WTC11 (cell line): ENCODE measurements around the gene LTV1.

Experiments used
- ATF1 ChIP-seq: sonication (generic); formaldehyde crosslinking; IDR thresholded peaks from 2 replicates; pipeline ENCODE4 v1.8.1; 2023; ENCODE audit warnings: mild to moderate bottlenecking, moderate library complexity, missing genetic modification reagents
- CREB1 ChIP-seq: sonication (generic); formaldehyde crosslinking; IDR thresholded peaks from 2 replicates; pipeline ENCODE4 v1.8.0; 2023; ENCODE audit warnings: mild to moderate bottlenecking, missing genetic modification reagents
- ELF4 ChIP-seq: sonication (generic); formaldehyde crosslinking; IDR thresholded peaks from 2 replicates; pipeline ENCODE4 v1.8.1; 2022; ENCODE audit warnings: low read depth, mild to moderate bottlenecking, moderate library complexity, missing genetic modification reagents
- KAT7 ChIP-seq: sonication (generic); formaldehyde crosslinking; IDR thresholded peaks from 2 replicates; pipeline ENCODE4 v1.8.1; 2023; ENCODE audit warnings: missing genetic modification reagents, mild to moderate bottlenecking, borderline replicate concordance
- RELA ChIP-seq: sonication (generic); formaldehyde crosslinking; IDR thresholded peaks from 2 replicates; pipeline ENCODE4 v1.8.1; 2022; ENCODE audit warnings: missing genetic modification reagents, mild to moderate bottlenecking, borderline replicate concordance
- TCF7 ChIP-seq: sonication (generic); formaldehyde crosslinking; IDR thresholded peaks from 2 replicates; pipeline ENCODE4 v1.8.0; 2022; ENCODE audit warnings: mild to moderate bottlenecking, low read depth, missing genetic modification reagents, moderate library complexity
- ZBTB21 ChIP-seq: sonication (generic); formaldehyde crosslinking; IDR thresholded peaks from 2 replicates; pipeline ENCODE4 v1.8.1; 2023; ENCODE audit warnings: mild to moderate bottlenecking, missing genetic modification reagents, borderline replicate concordance
- ZNF121 ChIP-seq: sonication (generic); formaldehyde crosslinking; IDR thresholded peaks from 2 replicates; pipeline ENCODE4 v1.8.0; 2023; ENCODE audit warnings: missing genetic modification reagents
- TF ChIP-seq, protein P1 (sequence below): fragments of 200-600 bp; IDR thresholded peaks from 2 replicates; pipeline ENCODE4 v1.8.0; 2022; ENCODE audit warnings: antibody characterized with exemption
- TF ChIP-seq, protein P2 (sequence below): sonication (generic); formaldehyde crosslinking; IDR thresholded peaks from 2 replicates; pipeline ENCODE4 v1.8.0; 2022; ENCODE audit warnings: mild to moderate bottlenecking, missing genetic modification reagents

DNA sequence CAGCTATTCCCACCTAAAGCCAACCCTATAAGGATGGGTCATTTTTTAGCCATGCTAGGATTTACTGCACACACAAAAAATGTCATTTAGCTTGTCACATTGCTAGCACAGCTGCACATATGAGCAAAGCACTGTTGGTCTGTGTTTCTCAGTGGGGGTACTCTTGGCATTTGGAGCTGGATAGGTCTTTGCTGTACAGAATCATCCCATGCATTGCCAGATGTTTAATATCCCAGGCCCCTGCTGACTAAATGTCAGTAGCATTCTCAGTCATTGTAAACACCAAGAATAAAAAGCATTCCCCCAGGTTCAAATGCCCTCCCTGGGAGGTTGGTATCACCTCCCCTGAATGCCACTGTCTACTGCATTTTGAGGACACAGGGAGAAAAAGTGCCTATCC is 14.6 kb upstream of the LTV1 start:
- TF ChIP-seq, protein P1, sequence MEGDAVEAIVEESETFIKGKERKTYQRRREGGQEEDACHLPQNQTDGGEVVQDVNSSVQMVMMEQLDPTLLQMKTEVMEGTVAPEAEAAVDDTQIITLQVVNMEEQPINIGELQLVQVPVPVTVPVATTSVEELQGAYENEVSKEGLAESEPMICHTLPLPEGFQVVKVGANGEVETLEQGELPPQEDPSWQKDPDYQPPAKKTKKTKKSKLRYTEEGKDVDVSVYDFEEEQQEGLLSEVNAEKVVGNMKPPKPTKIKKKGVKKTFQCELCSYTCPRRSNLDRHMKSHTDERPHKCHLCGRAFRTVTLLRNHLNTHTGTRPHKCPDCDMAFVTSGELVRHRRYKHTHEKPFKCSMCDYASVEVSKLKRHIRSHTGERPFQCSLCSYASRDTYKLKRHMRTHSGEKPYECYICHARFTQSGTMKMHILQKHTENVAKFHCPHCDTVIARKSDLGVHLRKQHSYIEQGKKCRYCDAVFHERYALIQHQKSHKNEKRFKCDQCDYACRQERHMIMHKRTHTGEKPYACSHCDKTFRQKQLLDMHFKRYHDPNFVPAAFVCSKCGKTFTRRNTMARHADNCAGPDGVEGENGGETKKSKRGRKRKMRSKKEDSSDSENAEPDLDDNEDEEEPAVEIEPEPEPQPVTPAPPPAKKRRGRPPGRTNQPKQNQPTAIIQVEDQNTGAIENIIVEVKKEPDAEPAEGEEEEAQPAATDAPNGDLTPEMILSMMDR: no peak
- TF ChIP-seq ELF4 (no peak), ATF1 (CRISPR knock-in tag) (no peak), CREB1 (CRISPR knock-in tag) (no peak), KAT7 (no peak), TCF7 (CRISPR knock-in tag) (no peak), ZBTB21 (CRISPR knock-in tag) (no peak), RELA (CRISPR knock-in tag) (no peak), ZNF121 (CRISPR knock-in tag) (no peak)
- TF ChIP-seq, protein P2, sequence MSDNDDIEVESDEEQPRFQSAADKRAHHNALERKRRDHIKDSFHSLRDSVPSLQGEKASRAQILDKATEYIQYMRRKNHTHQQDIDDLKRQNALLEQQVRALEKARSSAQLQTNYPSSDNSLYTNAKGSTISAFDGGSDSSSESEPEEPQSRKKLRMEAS (CRISPR knock-in tag): no peak
